Large intestine (tissue), 3 donors: Measurements from ENCODE around the gene DNAAF6. TPM values are rescaled to one million over a fixed set of nuclear protein-coding genes. Genes with fewer than 3 reads are reported as not detected.

Experiments
- DNase-seq, 2 donors: peaks; one replicate each; pipeline versions ENCODE4 v3.0.0 to v3.0.0-alpha.2; 2013
- H3K27ac ChIP-seq: one replicate; pipeline ENCODE4 v1.5.1; 2013; ENCODE audit warnings: low read length
- H3K27me3 ChIP-seq: 2 replicates; pipeline ENCODE4 v1.6.1; 2013; ENCODE audit warnings: low read length; ENCODE audit not compliant: control insufficient read depth, insufficient read depth
- H3K36me3 ChIP-seq: 2 replicates; pipeline ENCODE4 v1.6.1; 2013; ENCODE audit warnings: low read length; ENCODE audit not compliant: control insufficient read depth, insufficient read depth
- H3K4me1 ChIP-seq: one replicate; pipeline ENCODE4 v1.6.1; 2013; ENCODE audit warnings: low read length; ENCODE audit not compliant: control insufficient read depth, insufficient read depth
- H3K4me3 ChIP-seq: one replicate; pipeline ENCODE4 v1.5.1; 2013; ENCODE audit warnings: low read length
- H3K9me3 ChIP-seq: one replicate; pipeline ENCODE4 v1.6.1; 2013; ENCODE audit warnings: mild to moderate bottlenecking, low read depth, low read length, moderate library complexity; ENCODE audit not compliant: control insufficient read depth
- WGBS: methylation state at CpG from one replicate; pipeline ENCODE4 v1.1.5; 2013; ENCODE audit warnings: low lambda C conversion rate; ENCODE audit not compliant: insufficient coverage; 5-methylcytosine and 5-hydroxymethylcytosine counted together
- polyA plus RNA-seq: library from polyadenylated mRNA; unstranded; fragments of 120-200 nt; gene quantifications from one replicate; pipeline ENCODE4 v1.2.1, GENCODE V29; 2013

DNAAF6 gene
- polyA plus RNA-seq, 1 donor: not detected

GRCh38 chrX:107293056-107293455 lies 86.6 kb downstream of the DNAAF6 start:
- no CpG with 5 or more reads among the region's 2 CpGs for WGBS

More at GRCh38 chrX:107293056-107293455, 86.6 kb downstream of the DNAAF6 start:
- Histone ChIP-seq H3K4me1 (no peaks in the 10 kb centered on the region), H3K9me3 (no peaks in the 10 kb centered on the region), H3K36me3 (no peaks in the 10 kb centered on the region), H3K27me3 (no peaks in the 10 kb centered on the region), H3K27ac (no peak overlapping the region), H3K4me3 (no peak overlapping the region)
- no peak for DNase-seq

Other genes starting within 250 kb of the DNAAF6 start
- gene MORC4, start 206.4 kb upstream of the DNAAF6 start, polyA plus RNA-seq: 15.2 TPM
- 20.3 TPM for gene RBM41, start 87.8 kb upstream of the DNAAF6 start, polyA plus RNA-seq
- 7.6 TPM for gene NUP62CL, start 178 bp upstream of the DNAAF6 start, polyA plus RNA-seq
- gene FRMPD3, start 243.0 kb downstream of the DNAAF6 start, polyA plus RNA-seq: 0.30 TPM